ENCODE results near the gene CTNND2.

CTNND2 gene

GRCh38 chr5:11212706-11213105 is 691.5 kb downstream of the CTNND2 start:
- no peak overlapping the region for H3K4me3 ChIP-seq (replicated peaks; ENCODE audit: low read depth, low read length)
- no peak for DNase-seq (ENCODE audit: low read depth)
- TF ChIP-seq CTCF (IDR thresholded peaks at IDR 0.05; ENCODE audit: low read length, missing control alignments) = no peak

GRCh38 chr5:11197726-11198125 is 706.5 kb downstream of the CTNND2 start:
- TF ChIP-seq CTCF (IDR thresholded peaks at IDR 0.05; ENCODE audit: low read length, missing control alignments) = no peak

GRCh38 chr5:11191673-11192072 is 712.6 kb downstream of the CTNND2 start:
- TF ChIP-seq CTCF (IDR thresholded peaks at IDR 0.05; ENCODE audit: low read length, missing control alignments) = no peak
- no peak for DNase-seq (ENCODE audit: low read depth)
- H3K4me3 ChIP-seq (replicated peaks; ENCODE audit: low read depth, low read length) = no peak overlapping the region

More at GRCh38 chr5:11197726-11198125, 706.5 kb downstream of the CTNND2 start:
- no peak for DNase-seq (ENCODE audit: low read depth)
- no peak overlapping the region for H3K4me3 ChIP-seq (replicated peaks; ENCODE audit: low read depth, low read length)

- TF ChIP-seq CTCF (IDR thresholded peaks at IDR 0.05; ENCODE audit: low read length, missing control alignments) = peak; percentile 39
- peak; percentile 31 for DNase-seq (ENCODE audit: low read depth)
- no peak overlapping the region for H3K4me3 ChIP-seq (replicated peaks; ENCODE audit: low read depth, low read length)
Measured at GRCh38 chr5:11182441-11183080, 721.7 kb downstream of the CTNND2 start.

GRCh38 chr5:11181940-11182339 is 722.3 kb downstream of the CTNND2 start:
- TF ChIP-seq CTCF (IDR thresholded peaks at IDR 0.05; ENCODE audit: low read length, missing control alignments) = no peak
- DNase-seq (ENCODE audit: low read depth) = no peak
- no peak overlapping the region for H3K4me3 ChIP-seq (replicated peaks; ENCODE audit: low read depth, low read length)

- TF ChIP-seq CTCF (IDR thresholded peaks at IDR 0.05; ENCODE audit: low read length, missing control alignments) = no peak
- H3K4me3 ChIP-seq (replicated peaks; ENCODE audit: low read depth, low read length) = no peak overlapping the region
- no peak for DNase-seq (ENCODE audit: low read depth)
Measured at GRCh38 chr5:11180890-11181289, 723.4 kb downstream of the CTNND2 start.
